Neural cell (in vitro differentiated cells): ENCODE measurements around the gene DCTD. TPM values are rescaled to one million over a fixed set of nuclear protein-coding genes. Genes with fewer than 3 reads are reported as not detected.
A peak's percentile ranks its signal among the peaks of the same experiment; 100 is the strongest.

ENCODE experiments used
- H2AFZ ChIP-seq: fragments of 200-600, 300-800 bp; sonication (generic), shearing (Covaris generic); 2 replicates; pipeline ENCODE4 v1.6.0; 2014; ENCODE audit warnings: low read depth, mild to moderate bottlenecking, antibody characterized with exemption, low read length, moderate library complexity
- H3F3A ChIP-seq: fragments of 200-600 bp; shearing (Covaris generic); 2 replicates; pipeline ENCODE4 v1.6.1; 2016; ENCODE audit warnings: mild to moderate bottlenecking, moderate library complexity, mixed read lengths, antibody characterized with exemption, low read length; ENCODE audit not compliant: insufficient read depth, poor library complexity, severe bottlenecking
- H3K27ac ChIP-seq: fragments of 200-600, 300-800 bp; sonication (generic), shearing (Covaris generic); 2 replicates; pipeline ENCODE4 v1.5.1; 2014; ENCODE audit warnings: mild to moderate bottlenecking, low read length, moderate library complexity
- H3K27me3 ChIP-seq: fragments of 300-800, 200-600 bp; sonication (generic), shearing (Covaris generic); 2 replicates; pipeline ENCODE4 v1.6.0; 2014; ENCODE audit warnings: mild to moderate bottlenecking, low read depth, low read length, moderate library complexity; ENCODE audit not compliant: insufficient read depth
- H3K36me3 ChIP-seq: fragments of 300-800, 200-600 bp; sonication (generic), shearing (Covaris generic); 2 replicates; pipeline ENCODE4 v1.5.1; 2014; ENCODE audit warnings: mild to moderate bottlenecking, antibody characterized with exemption, low read length, moderate library complexity; ENCODE audit not compliant: insufficient read depth
- H3K4me2 ChIP-seq: fragments of 300-800, 200-600 bp; sonication (generic), shearing (Covaris generic); 2 replicates; pipeline ENCODE4 v1.6.0; 2014; ENCODE audit warnings: mild to moderate bottlenecking, low read length
- H3K4me3 ChIP-seq: fragments of 300-800, 200-600 bp; sonication (generic), shearing (Covaris generic); 2 replicates; pipeline ENCODE4 v1.5.1; 2014; ENCODE audit warnings: mild to moderate bottlenecking, low read length, moderate library complexity
- H3K79me2 ChIP-seq: fragments of 200-600 bp; shearing (Covaris generic); replicated peaks from 2 replicates; pipeline ENCODE4 v1.6.0; 2014; ENCODE audit warnings: mild to moderate bottlenecking, low read length, moderate library complexity; ENCODE audit not compliant: insufficient read depth
- H3K9ac ChIP-seq: fragments of 300-800, 200-600 bp; sonication (generic), shearing (Covaris generic); 2 replicates; pipeline ENCODE4 v1.6.1; 2016; ENCODE audit warnings: mild to moderate bottlenecking, low read length, mixed read lengths
- H3K9me2 ChIP-seq: fragments of 200-600 bp; shearing (Covaris generic); 2 replicates; pipeline ENCODE4 v1.6.1; 2016; ENCODE audit warnings: mild to moderate bottlenecking, low read length, mixed read lengths; ENCODE audit not compliant: insufficient read depth
- H3K9me3 ChIP-seq: fragments of 200-600, 300-800 bp; sonication (generic), shearing (Covaris generic); 2 replicates; pipeline ENCODE4 v1.6.1; 2016; ENCODE audit warnings: mild to moderate bottlenecking, mixed run types, low read length, moderate library complexity, mixed read lengths
- H4K20me1 ChIP-seq: fragments of 200-600 bp; shearing (Covaris generic); 2 replicates; pipeline ENCODE4 v1.6.1; 2016; ENCODE audit warnings: mild to moderate bottlenecking, mixed run types; ENCODE audit not compliant: insufficient read depth
- CTCF ChIP-seq: fragments of 450-650 bp; IDR thresholded peaks from 2 replicates; pipeline ENCODE4 v1.5.1; 2014; ENCODE audit warnings: antibody characterized with exemption, mild to moderate bottlenecking, moderate library complexity; ENCODE audit not compliant: poor library complexity, severe bottlenecking
- EP300 ChIP-seq: fragments of 450-650 bp; conservative IDR thresholded peaks from 2 replicates; pipeline ENCODE4 v1.6.1; 2014; ENCODE audit warnings: antibody characterized with exemption, mild to moderate bottlenecking, moderate library complexity; ENCODE audit not compliant: poor library complexity, severe bottlenecking
- EZH2 ChIP-seq: fragments of 200-600, 300-800 bp; shearing (Covaris generic), sonication (generic); IDR thresholded peaks from 2 replicates; pipeline ENCODE4 v1.6.1; 2014; ENCODE audit warnings: antibody characterized with exemption, low read length, borderline replicate concordance, mild to moderate bottlenecking; ENCODE audit not compliant: insufficient read depth, poor library complexity, severe bottlenecking
- MXI1 ChIP-seq: fragments of 450-650 bp; conservative IDR thresholded peaks from 2 replicates; pipeline ENCODE4 v1.6.1; 2014; ENCODE audit warnings: antibody characterized with exemption, mild to moderate bottlenecking; ENCODE audit not compliant: poor library complexity, severe bottlenecking
- POLR2AphosphoS5 ChIP-seq: IDR thresholded peaks from 2 replicates; pipeline ENCODE4 v1.6.1; 2012
- RAD21 ChIP-seq: fragments of 450-650 bp; conservative IDR thresholded peaks from 2 replicates; pipeline ENCODE4 v1.6.1; 2014; ENCODE audit warnings: antibody characterized with exemption, mild to moderate bottlenecking, moderate library complexity
- REST ChIP-seq: IDR thresholded peaks from 2 replicates; pipeline ENCODE4 v1.6.1; 2012; ENCODE audit warnings: borderline replicate concordance
- SMC3 ChIP-seq: fragments of 450-650 bp; conservative IDR thresholded peaks from 2 replicates; pipeline ENCODE4 v1.6.1; 2014; ENCODE audit warnings: antibody characterized with exemption, mild to moderate bottlenecking, moderate library complexity; ENCODE audit not compliant: poor library complexity
- TAF1 ChIP-seq: IDR thresholded peaks from 2 replicates; pipeline ENCODE4 v1.6.1; 2012; ENCODE audit warnings: low read depth
- polyA plus RNA-seq: library from polyadenylated mRNA; depleted of rRNA; stranded (reverse); fragments of >200 nt; gene quantifications from 2 replicates; pipeline ENCODE4 v1.2.3, GENCODE V29; 2014

DCTD gene
- polyA plus RNA-seq, 1 donor from 2014 or later: 26.4 TPM

GRCh38 chr4:182905038-182905437 lies 12.1 kb downstream of the DCTD start:
- Histone ChIP-seq H2AFZ (no peak overlapping the region), H3K9ac (no peak overlapping the region), H3K9me2 (no peaks in the 10 kb centered on the region), H3K79me2 (no peaks in the 10 kb centered on the region), H3K9me3 (no peaks in the 10 kb centered on the region), H4K20me1 (no peaks in the 10 kb centered on the region), H3K27me3 (no peaks in the 10 kb centered on the region), H3K36me3 (no peaks in the 10 kb centered on the region), H3F3A (no peaks in the 10 kb centered on the region), H3K27ac (peak overlapping the region; percentile 24), H3K4me2 (no peak overlapping the region), H3K4me3 (no peak overlapping the region)
- TF ChIP-seq MXI1: no peak
- TF ChIP-seq EP300: no peak
- TF ChIP-seq REST: no peak
- TF ChIP-seq TAF1: no peak
- no peak for TF ChIP-seq POLR2AphosphoS5
- no peak for TF ChIP-seq SMC3
- no peak for TF ChIP-seq EZH2
- TF ChIP-seq RAD21: no peak
- TF ChIP-seq CTCF: no peak

- TF ChIP-seq CTCF (no peak), MXI1 (no peak), SMC3 (no peak), POLR2AphosphoS5 (peak; percentile 72), EP300 (peak; percentile 29)
- Histone ChIP-seq H3F3A (no peaks in the 10 kb centered on the region), H4K20me1 (no peaks in the 10 kb centered on the region), H2AFZ (no peak overlapping the region), H3K36me3 (no peaks in the 10 kb centered on the region), H3K9ac (no peak overlapping the region), H3K27ac (peak overlapping the region; percentile 24), H3K9me3 (no peaks in the 10 kb centered on the region), H3K9me2 (no peaks in the 10 kb centered on the region), H3K4me3 (no peak overlapping the region), H3K4me2 (no peak overlapping the region), H3K79me2 (no peaks in the 10 kb centered on the region), H3K27me3 (no peaks in the 10 kb centered on the region)
Observed at GRCh38 chr4:182904211-182904761, 12.9 kb downstream of the DCTD start.
